Memory B cell (primary cell): ENCODE results near the gene VGF.

Source experiments
- ATAC-seq: fragments of 150-1000 bp; cut with Tn5 transposase; 2 replicates; pipeline ENCODE4 v1.10.0; 2021; ENCODE audit warnings: low read depth, mild to moderate bottlenecking, moderate library complexity
- DNase-seq, 2 donors: peaks; one replicate each; pipeline ENCODE4 v3.0.0; 2022; ENCODE audit warnings: low spot score in 2 of 2
- H3K27ac Mint-ChIP-seq: one replicate; pipeline ENCODE4 v1.8.0; 2022; ENCODE audit warnings: mild to moderate bottlenecking, moderate library complexity, mixed read lengths
- H3K27me3 Mint-ChIP-seq: one replicate; pipeline ENCODE4 v1.8.0; 2022; ENCODE audit warnings: mixed read lengths
- H3K36me3 Mint-ChIP-seq: one replicate; pipeline ENCODE4 v1.8.0; 2022; ENCODE audit warnings: mild to moderate bottlenecking, mixed read lengths
- H3K4me1 Mint-ChIP-seq: one replicate; pipeline ENCODE4 v1.8.0; 2022; ENCODE audit warnings: mixed read lengths
- H3K4me3 Mint-ChIP-seq: one replicate; pipeline ENCODE4 v1.8.0; 2022; ENCODE audit warnings: mild to moderate bottlenecking, moderate library complexity, mixed read lengths
- H3K9me3 Mint-ChIP-seq: one replicate; pipeline ENCODE4 v1.8.0; 2022; ENCODE audit warnings: mixed read lengths

Gene VGF

DNA sequence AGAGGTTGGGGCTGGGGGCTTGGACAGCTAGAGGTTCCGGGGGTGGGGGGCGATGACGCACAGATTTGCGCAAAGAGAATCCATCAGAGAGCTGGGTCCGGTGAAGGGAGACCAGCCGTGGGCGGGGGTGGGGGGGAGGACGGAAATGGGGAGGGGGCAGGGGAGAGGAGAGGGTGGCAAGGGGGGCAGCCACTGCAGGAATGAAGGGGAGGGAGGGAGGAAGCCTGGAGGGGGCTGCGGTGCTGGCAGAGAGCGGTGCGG lies 1.2 kb upstream of the VGF start:
- Mint-ChIP-seq H3K27me3 (peaks cover 47% of the 10 kb centered on the region), H3K9me3 (peaks cover 2% of the 10 kb centered on the region), H3K4me3 (no peak overlapping the region), H3K4me1 (peaks cover 34% of the 10 kb centered on the region), H3K27ac (no peak overlapping the region), H3K36me3 (peaks cover 2% of the 10 kb centered on the region)
- no peak for DNase-seq
- ATAC-seq: no peak

DNA sequence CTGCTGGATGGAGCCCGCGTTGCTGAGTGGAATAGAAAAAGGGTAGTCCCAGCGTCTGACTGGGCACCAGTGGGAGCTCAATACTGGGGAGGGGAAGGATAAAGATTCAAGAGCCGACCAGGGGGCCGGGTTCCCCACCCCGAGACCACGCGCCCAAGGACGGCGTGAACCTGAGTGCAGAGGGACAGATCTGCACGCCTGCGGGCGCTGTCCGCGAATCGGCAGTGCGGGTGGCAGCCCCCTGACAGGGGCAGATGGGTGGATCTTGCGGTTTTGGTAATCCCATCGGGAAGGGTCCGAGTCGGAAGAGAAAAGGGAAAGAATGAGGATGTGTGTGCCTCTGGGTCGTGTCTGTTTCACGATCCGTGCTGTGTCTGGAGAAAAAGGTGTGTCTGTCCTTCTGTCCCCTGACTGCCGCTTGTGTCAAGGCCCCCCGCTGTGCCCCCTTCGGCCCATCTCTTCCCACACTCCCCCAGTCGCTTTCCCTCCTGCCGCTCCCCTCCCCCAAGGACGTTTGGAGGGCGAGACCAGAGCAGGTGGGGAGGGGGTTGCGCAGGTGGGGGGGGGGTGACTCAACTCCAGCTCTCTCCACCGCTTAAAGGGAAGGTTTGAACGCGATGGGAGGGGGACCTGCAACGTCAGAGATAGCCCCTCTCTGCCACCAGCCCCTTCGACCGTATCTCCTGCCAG lies 734 bp upstream of the VGF start:
- ATAC-seq: no peak

DNA sequence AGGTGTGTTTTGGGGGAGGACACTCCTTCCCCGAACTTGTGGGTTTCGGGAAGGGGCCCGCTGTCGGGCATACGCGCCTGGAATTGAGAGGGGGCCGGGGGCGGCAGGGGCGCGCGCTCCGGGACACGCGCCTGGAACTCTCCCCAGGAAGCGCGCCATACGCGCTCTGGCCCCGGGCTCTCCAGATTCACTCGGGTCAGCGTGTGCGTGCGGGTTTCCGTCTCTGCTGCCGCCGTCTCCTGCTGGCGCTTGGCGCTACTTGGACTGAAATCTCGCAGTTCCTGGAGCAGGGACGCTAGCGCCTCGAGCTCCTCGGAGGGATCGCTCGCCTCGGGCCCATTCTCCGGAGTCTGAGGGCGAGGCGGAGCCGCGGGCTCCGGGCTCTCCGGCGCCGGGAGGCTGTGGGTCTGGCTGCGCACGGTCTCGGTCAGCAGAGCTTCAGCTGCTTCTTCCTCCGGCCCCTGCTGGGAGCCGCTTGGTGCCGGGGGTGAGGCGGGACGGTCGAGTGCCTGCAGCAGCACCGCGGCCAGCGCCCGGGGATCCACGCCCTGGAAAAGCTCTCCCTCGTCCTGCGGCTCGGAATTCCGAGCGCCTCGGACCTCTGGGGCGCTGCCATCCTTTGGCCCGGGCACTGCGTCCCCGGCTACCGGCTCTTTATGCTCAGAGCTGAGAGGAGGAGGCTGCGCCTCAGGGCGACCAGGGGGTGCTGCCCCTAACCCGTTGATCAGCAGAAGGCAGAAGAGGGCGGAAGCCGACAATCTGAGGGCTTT lies 1.1 kb downstream of the VGF start:
- DNase-seq: peak in 1 of 2 donors; percentile 38
- ATAC-seq: no peak
- Mint-ChIP-seq H3K27ac (peak overlapping the region; percentile 91), H3K4me3 (peak overlapping the region; percentile 67), H3K9me3 (peaks cover 2% of the 10 kb centered on the region), H3K4me1 (peaks cover 18% of the 10 kb centered on the region), H3K36me3 (peaks cover 14% of the 10 kb centered on the region), H3K27me3 (peaks cover 27% of the 10 kb centered on the region)

More for the DNA sequence above, 734 bp upstream of the VGF start:
- Mint-ChIP-seq H3K27ac (peak overlapping the region; percentile 91), H3K4me1 (peaks cover 29% of the 10 kb centered on the region), H3K27me3 (peaks cover 42% of the 10 kb centered on the region), H3K9me3 (peaks cover 2% of the 10 kb centered on the region), H3K36me3 (peaks cover 3% of the 10 kb centered on the region), H3K4me3 (peak overlapping the region; percentile 85)
- no peak for DNase-seq

DNA sequence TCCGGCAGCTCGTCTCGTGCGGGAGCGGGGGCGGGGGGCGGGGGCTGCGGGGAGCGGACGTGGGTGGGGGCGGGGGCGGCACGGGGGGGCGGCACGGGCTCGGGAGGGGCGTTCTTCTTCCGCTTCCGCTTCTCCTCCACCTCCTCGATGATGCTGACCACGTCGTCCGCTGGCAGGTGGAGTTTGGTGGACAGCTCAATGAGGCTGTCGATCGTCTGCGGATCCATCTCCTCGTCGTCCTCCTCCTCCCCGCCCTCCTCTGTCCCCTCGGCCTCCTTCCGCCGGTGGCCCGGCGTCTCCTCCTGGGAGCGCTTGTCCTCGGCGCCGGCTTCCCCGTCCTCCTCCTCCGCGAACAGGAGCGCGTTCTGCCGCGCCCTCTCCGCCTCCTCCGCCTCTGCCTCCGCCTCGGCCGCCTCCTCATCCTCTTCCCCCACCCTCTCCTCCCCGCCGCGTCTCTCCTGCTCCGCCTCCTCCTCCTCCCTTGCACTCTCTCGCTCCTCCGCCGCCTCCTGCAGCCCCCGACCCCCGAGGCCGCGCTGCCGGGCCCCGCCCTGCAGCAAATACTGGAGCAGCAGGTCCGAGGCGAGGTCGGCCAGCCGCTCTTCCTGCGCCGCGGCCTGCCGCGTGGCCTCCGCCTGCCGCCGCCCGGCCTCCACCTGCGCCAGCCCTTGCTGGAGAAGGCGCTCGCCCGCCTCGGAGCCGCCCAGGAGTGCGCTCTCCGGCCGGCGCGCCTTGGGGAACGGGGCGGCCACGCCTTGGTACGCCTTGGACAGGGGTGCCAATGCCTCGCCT lies 1.9 kb downstream of the VGF start:
- no peak for ATAC-seq

DNA sequence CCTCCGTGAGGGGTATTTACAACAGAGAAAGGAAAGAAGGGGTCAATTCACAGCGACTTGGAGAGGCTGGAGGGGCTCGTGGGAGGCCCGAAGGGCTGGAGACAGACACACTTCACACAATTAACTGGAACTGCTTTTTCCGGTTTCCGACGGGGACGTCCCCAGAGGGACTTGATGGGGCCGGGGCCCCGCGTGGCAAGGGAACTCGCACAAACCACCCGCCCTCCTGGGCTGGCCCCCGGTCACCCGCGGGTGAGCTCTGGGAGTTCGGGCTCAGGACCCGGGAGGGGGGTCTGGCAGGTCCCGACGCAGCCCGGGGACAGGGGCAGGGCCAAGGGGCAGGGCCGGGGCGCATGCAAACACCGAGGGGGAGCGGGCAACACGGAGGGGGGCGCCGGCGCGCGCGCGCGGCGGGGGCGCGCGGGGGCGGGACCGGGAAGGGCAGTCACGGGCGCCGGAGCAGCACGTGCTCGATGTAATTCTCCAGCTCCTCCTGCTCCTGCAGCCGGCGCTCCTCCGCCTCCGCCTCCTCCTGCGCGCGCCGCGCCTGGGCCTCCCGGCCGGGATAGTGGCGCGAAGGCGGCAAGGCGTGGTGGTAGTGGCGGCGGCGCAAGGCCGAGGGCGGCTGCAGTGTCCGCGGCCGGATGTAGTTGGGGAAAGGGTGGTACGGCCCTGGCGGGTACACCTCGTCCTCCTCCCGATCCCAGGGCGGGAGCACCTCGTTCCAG lies 2.7 kb downstream of the VGF start:
- Mint-ChIP-seq H3K4me3 (peak overlapping the region; percentile 72), H3K36me3 (peaks cover 20% of the 10 kb centered on the region), H3K4me1 (peaks cover 11% of the 10 kb centered on the region), H3K27me3 (peaks cover 18% of the 10 kb centered on the region), H3K9me3 (peaks cover 2% of the 10 kb centered on the region), H3K27ac (no peak overlapping the region)
- DNase-seq (peak in 1 of 2 donors; percentile 35), ATAC-seq (no peak)

More for the DNA sequence above, 1.9 kb downstream of the VGF start:
- peak in 1 of 2 donors; percentile 35 for DNase-seq
- Mint-ChIP-seq H3K9me3 (peaks cover 2% of the 10 kb centered on the region), H3K36me3 (peaks cover 17% of the 10 kb centered on the region), H3K4me3 (peak overlapping the region; percentile 82), H3K4me1 (peaks cover 14% of the 10 kb centered on the region), H3K27ac (no peak overlapping the region), H3K27me3 (peaks cover 22% of the 10 kb centered on the region)

DNA sequence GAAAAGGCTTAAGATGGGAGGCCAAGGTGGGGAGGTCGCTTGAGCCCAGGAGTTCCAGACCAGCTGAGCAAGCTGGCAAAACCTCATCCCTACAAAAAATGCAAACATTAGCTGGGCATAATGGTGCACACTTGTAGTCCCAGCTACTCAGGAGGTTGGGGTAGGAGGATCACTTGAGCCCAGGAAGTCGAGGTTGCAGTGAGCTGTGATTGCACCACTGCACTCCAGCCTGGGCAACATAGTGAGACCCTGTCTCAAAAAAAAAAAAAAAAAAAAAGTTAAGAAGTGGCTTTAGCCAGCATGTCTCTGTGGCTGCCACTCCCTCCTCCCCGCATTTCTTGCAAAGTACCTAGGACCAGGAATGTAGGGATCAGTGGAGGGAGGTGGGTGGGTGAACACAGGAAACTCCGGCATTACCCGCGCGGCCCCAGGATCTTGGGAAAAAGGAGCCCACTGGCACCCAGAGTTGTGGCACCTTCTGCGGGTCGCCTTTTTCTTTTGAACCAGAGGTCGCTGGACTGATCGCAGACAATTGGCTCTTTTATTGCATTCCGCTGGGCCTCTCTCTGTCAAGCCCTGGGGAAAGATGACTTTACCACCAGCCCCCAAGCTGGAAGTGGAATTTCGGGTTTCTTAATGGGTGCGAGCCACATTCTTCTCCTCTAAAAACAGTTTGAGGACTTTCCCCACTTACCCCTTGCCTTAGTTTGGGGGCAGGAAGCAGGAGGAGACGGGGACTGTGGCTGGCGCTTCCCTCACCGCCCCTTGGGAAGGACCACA lies 3.5 kb downstream of the VGF start:
- Mint-ChIP-seq H3K27me3 (peaks cover 10% of the 10 kb centered on the region), H3K4me1 (peaks cover 9% of the 10 kb centered on the region), H3K4me3 (peak overlapping the region; percentile 72), H3K27ac (no peak overlapping the region), H3K36me3 (peaks cover 21% of the 10 kb centered on the region), H3K9me3 (peaks cover 2% of the 10 kb centered on the region)
- no peak for ATAC-seq
- no peak for DNase-seq

DNA sequence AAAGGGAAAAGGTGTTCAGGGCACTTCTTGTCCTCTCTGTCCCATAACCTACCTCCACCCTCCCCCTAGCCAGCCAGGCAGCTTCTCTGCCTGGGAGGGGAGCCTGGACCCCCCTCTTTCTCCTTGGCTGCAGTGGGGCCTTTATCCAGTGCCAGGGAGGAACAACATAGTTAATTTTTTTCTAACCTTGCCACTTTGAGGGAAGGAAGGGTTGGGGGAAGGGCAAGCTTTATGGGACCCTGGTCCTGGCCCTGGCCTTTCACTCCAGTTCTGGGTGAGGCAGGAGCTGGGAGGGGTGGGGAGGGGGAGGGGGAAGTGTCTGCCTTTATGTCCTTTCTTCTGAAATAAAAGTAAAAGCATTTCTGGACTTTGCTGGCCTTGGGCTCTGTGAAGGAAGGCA lies 4.5 kb downstream of the VGF start:
- peaks cover 7% of the 10 kb centered on the region for H3K4me1 Mint-ChIP-seq
- no peak for DNase-seq

DNA sequence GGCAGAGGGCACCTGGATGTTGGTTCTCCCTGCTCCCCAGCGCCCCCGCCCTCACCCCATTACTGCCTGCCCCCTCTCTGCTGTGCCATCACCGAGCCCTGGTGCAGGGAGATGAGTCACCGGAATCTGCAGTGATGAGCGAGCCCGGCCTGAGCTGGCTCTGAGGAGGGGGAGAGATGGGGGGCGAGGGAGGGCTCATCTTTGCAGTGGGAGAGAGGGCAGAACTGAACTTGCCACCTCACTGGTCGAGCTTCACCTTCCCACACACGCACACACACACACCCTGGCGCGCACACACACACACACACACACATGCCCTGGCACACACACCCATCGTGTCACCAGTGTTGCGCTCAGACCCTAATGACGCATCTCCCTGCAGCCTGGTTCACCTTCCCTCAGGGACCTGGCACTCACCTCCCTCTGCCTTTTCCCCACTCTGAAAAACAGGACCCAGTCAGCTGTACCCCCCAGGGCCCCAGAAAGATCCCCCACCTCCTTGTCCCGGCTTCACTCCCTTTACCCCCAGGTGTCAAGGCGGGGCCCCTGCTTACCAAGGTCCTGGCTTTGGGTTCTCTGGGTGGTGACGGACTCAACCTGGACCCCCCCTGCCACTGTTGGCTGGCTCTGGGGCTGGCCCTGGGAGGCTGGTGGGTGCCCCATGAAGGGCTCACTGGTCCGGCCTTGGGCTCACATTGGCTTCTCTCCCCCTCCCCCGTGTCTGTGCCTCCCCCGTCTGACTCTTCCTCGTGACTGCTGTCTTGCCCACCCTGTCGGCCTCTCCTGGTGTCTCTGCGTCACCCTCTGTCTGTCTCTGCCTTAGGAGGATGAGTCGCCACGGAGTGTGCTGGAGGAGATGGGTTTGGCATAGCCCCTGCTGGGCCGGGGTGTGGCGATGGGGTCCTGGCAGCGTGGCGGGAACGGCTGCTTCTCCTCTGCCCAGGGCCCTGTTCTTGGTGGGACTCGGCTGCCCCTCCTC lies 5.4 kb downstream of the VGF start:
- Mint-ChIP-seq H3K9me3 (no peaks in the 10 kb centered on the region), H3K36me3 (peaks cover 20% of the 10 kb centered on the region), H3K4me3 (no peak overlapping the region), H3K27me3 (no peaks in the 10 kb centered on the region), H3K27ac (no peak overlapping the region), H3K4me1 (peaks cover 10% of the 10 kb centered on the region)
- ATAC-seq: no peak
- no peak for DNase-seq

More for the DNA sequence above, 4.5 kb downstream of the VGF start:
- H3K4me3 Mint-ChIP-seq: peak overlapping the region; percentile 39
- H3K9me3 Mint-ChIP-seq: peaks cover 2% of the 10 kb centered on the region
- ATAC-seq: no peak
- H3K27me3 Mint-ChIP-seq: peaks cover 4% of the 10 kb centered on the region
- H3K36me3 Mint-ChIP-seq: peaks cover 22% of the 10 kb centered on the region
- H3K27ac Mint-ChIP-seq: no peak overlapping the region

DNA sequence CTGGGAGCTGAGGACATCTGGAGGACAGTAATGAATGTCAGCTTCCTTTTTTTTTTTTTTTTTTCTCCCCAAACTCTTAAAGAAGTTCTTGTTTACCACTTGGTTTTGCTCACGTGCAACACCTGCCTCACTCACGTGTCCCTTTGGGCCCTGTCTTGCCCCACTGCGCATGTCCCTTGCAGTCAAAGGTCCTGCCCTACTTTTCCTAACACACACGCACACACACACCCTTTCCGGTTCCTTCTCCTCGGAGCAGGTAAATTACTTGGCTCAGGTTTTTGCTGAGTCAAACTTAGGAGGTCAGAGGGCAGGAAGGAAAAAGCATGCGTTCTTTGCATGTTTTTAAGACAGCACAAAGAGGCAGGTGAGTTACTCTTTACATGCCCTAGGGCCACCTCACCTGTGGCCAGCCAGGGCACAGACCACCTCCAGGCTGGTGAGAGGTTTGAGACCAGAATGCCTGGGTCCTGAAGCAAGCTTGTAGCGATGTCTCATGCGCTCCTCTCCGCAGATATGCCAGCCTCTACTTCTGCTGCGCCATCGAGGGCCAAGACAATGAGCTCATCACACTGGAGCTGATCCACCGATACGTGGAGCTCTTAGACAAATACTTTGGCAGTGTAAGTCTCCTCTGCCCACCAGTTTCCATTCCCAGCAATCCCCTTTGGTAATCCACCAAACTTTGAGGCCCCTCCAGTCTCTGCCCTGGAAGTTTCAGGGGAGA lies 8.3 kb downstream of the VGF start:
- Mint-ChIP-seq H3K27me3 (no peaks in the 10 kb centered on the region), H3K4me1 (peaks cover 15% of the 10 kb centered on the region), H3K27ac (no peak overlapping the region), H3K9me3 (no peaks in the 10 kb centered on the region), H3K36me3 (peaks cover 20% of the 10 kb centered on the region), H3K4me3 (no peak overlapping the region)
- ATAC-seq (no peak), DNase-seq (no peak)

DNA sequence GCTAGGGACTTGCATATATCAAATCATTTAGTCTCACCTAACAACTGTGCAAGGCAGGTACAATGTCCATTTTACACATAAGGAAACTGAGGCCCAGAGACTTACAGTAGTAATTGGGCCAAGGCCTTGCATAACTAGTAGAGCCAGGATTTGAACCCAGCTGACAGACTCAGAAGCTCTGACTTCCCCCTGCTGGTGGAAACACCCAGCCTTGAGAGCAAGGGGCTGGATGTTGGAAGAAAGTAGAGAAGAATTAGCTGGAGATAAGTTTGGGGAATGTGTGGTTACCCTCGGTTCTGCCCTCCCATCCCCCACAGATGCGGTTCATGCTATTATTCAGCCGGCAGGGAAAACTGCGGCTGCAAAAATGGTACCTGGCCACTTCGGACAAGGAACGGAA lies 9.1 kb downstream of the VGF start:
- Mint-ChIP-seq H3K27me3 (no peaks in the 10 kb centered on the region), H3K9me3 (no peaks in the 10 kb centered on the region), H3K4me3 (no peak overlapping the region), H3K4me1 (peaks cover 15% of the 10 kb centered on the region), H3K27ac (no peak overlapping the region), H3K36me3 (peaks cover 20% of the 10 kb centered on the region)
- ATAC-seq (no peak), DNase-seq (no peak)

DNA sequence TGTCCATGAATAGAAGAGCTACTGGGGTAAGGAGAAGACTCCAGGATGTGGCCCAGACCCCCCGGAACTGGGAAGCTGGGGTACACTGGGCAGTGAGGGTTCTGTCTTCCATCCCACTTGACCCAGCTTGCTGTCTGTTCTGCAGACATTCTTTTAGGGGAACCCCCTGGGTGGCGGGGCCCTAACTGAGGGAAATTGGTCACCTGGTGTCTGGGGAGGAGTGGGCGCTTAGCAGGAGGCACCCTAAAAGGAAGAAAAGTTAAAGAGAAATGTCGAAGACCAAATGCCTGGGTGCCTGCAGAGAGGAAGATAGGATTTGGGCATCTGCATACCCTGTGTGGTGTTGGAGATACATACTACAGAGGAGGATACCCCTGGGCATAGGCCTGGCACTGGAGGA lies 10.1 kb downstream of the VGF start:
- no peaks in the 10 kb centered on the region for H3K9me3 Mint-ChIP-seq
- ATAC-seq (no peak), DNase-seq (no peak)
- peaks cover 15% of the 10 kb centered on the region for H3K4me1 Mint-ChIP-seq
- H3K4me3 Mint-ChIP-seq: peak overlapping the region; percentile 87
- H3K27ac Mint-ChIP-seq: no peak overlapping the region
- H3K36me3 Mint-ChIP-seq: peaks cover 17% of the 10 kb centered on the region
- peaks cover 2% of the 10 kb centered on the region for H3K27me3 Mint-ChIP-seq

DNA sequence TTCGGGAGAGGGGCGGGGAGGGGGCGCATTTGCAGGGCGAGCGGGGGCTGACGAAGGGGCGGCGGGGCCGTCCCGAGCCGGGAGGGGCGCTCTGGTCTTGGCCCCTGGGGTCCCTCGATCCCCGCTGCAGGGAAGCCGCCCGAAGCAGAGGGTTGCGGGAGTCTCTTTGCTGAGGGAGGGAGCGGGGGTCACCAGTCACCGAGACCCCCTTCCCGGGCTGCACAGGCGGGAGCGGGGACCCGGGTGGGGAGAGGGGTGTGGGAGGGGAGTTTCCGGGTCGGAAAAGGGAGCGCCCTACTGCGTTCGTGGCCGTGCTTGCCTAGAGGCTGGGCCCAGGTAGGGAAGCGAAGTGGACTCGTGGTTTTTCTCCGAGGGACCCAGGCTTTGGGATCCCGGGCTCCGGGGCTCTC lies 10.7 kb downstream of the VGF start:
- Mint-ChIP-seq H3K27ac (no peak overlapping the region), H3K36me3 (peaks cover 12% of the 10 kb centered on the region), H3K9me3 (no peaks in the 10 kb centered on the region), H3K27me3 (peaks cover 2% of the 10 kb centered on the region), H3K4me3 (peak overlapping the region; percentile 87), H3K4me1 (peaks cover 15% of the 10 kb centered on the region)
- ATAC-seq (peak; percentile 14), DNase-seq (no peak)
